GM23338 (cell line): Measurements from ENCODE around the gene CACNA1C. TPM values are rescaled to one million over a fixed set of nuclear protein-coding genes. Genes with fewer than 3 reads are reported as not detected.

Source experiments
- CREB1 ChIP-seq: fragments of 250-450 bp; sonication (Bioruptor Pico); IDR thresholded peaks from 2 replicates; pipeline ENCODE4 v1.5.0; 2020; ENCODE audit warnings: low read depth, mild to moderate bottlenecking, moderate library complexity
- CTCF ChIP-seq, 2 experiments: fragments of 200-600 bp in 1 of 2; sonication (generic) in 1 of 2; conservative IDR thresholded peaks; 2 replicates each; pipeline versions ENCODE4 v1.5.1 to v1.6.1; 2016 to 2017; ENCODE audit warnings: antibody characterized with exemption in 2 of 2, low read depth in 2 of 2, mild to moderate bottlenecking in 2 of 2, moderate library complexity in 1 of 2
- EZH2 ChIP-seq: fragments of 200-600 bp; sonication (generic); IDR thresholded peaks from one replicate; pipeline ENCODE4 v1.8.0; 2017; ENCODE audit warnings: antibody characterized with exemption, mild to moderate bottlenecking, low read depth; ENCODE audit not compliant: unreplicated experiment
- EZH2phosphoT487 ChIP-seq: fragments of 200-600 bp; sonication (generic); IDR thresholded peaks from one replicate; pipeline ENCODE4 v1.8.1; 2018; ENCODE audit warnings: antibody characterized with exemption; ENCODE audit not compliant: unreplicated experiment
- JUNB ChIP-seq: IDR thresholded peaks from one replicate; pipeline ENCODE4 v1.6.1; 2016; ENCODE audit warnings: antibody characterized with exemption; ENCODE audit not compliant: unreplicated experiment
- NANOG ChIP-seq: IDR thresholded peaks from 2 replicates; pipeline ENCODE4 v1.6.1; 2016; ENCODE audit warnings: antibody characterized with exemption, borderline replicate concordance
- POLR2AphosphoS5 ChIP-seq: IDR thresholded peaks from 2 replicates; pipeline ENCODE4 v1.6.1; 2016; ENCODE audit warnings: antibody characterized with exemption, low read depth
- STAT1 ChIP-seq: IDR thresholded peaks from one replicate; pipeline ENCODE4 v1.6.1; 2016; ENCODE audit warnings: antibody characterized with exemption; ENCODE audit not compliant: unreplicated experiment
- ZNF114 ChIP-seq: fragments of 250-450 bp; sonication (Bioruptor Pico); IDR thresholded peaks from 2 replicates; pipeline ENCODE4 v1.5.0; 2020; ENCODE audit warnings: mild to moderate bottlenecking, moderate library complexity
- ZNF331 ChIP-seq: fragments of 250-450 bp; sonication (Bioruptor Pico); IDR thresholded peaks from 2 replicates; pipeline ENCODE4 v1.5.0; 2020; ENCODE audit warnings: low read depth, mild to moderate bottlenecking, moderate library complexity
- ZNF462 ChIP-seq: fragments of 250-450 bp; sonication (Bioruptor Pico); IDR thresholded peaks from 2 replicates; pipeline ENCODE4 v1.5.0; 2020; ENCODE audit warnings: mild to moderate bottlenecking, moderate library complexity
- polyA plus RNA-seq: library from polyadenylated mRNA; unstranded; fragments of >200 nt; fragmentation: Nextera tagmentation; extraction: Ambion mirVana; gene quantifications from 2 replicates; pipeline ENCODE4 v1.2.1, GENCODE V29; 2016
- total RNA-seq: library from RNA; depleted of rRNA; stranded (reverse); fragments of >200 nt; shearing (Covaris generic); gene quantifications from 2 replicates; pipeline ENCODE4 v1.2.3, GENCODE V29; 2014

CACNA1C gene
- total and polyA plus RNA-seq, 2 experiments from 2014 or later: 0.78 to 2.1 TPM

GRCh38 chr12:2282318-2282717, 229.5 kb downstream of the CACNA1C start (continued):
- TF ChIP-seq ZNF462 (CRISPR knock-in tag): 0 out of 2 replicates have a peak, but pooled peaks have one; percentile 33
- no peak for TF ChIP-seq CREB1
- no peak for TF ChIP-seq NANOG
- TF ChIP-seq ZNF114 (CRISPR knock-in tag): no peak
- TF ChIP-seq EZH2phosphoT487: no peak
- no peak for TF ChIP-seq JUNB
- no peak for TF ChIP-seq STAT1
- TF ChIP-seq CTCF (conservative IDR thresholded peaks at IDR 0.05; ENCODE audit: low read depth in 2 of 2): peak; percentile 35 to 59
- no peak for TF ChIP-seq POLR2AphosphoS5
- TF ChIP-seq EZH2: no peak
- no peak for TF ChIP-seq ZNF331 (CRISPR knock-in tag)
